Fibroblast of lung (primary cell): ENCODE data around the gene SENP6.

Experiments used
- EZH2 ChIP-seq: IDR thresholded peaks from 2 replicates; pipeline ENCODE4 v1.5.1; 2012; ENCODE audit warnings: low read length, control low read depth, mild to moderate bottlenecking; ENCODE audit errors: missing control alignments
- TF ChIP-seq, protein P1 (sequence below), 2 donors: IDR thresholded peaks in 1 of 2; conservative IDR thresholded peaks in 1 of 2; 1 replicate in 1 of 2; 2 replicates in 1 of 2; pipeline ENCODE4 v1.5.1; 2011 to 2012; ENCODE audit warnings: low read length in 2 of 2, control low read depth in 1 of 2, inconsistent platforms in 1 of 2, low read depth in 1 of 2, mild to moderate bottlenecking in 1 of 2

DNA sequence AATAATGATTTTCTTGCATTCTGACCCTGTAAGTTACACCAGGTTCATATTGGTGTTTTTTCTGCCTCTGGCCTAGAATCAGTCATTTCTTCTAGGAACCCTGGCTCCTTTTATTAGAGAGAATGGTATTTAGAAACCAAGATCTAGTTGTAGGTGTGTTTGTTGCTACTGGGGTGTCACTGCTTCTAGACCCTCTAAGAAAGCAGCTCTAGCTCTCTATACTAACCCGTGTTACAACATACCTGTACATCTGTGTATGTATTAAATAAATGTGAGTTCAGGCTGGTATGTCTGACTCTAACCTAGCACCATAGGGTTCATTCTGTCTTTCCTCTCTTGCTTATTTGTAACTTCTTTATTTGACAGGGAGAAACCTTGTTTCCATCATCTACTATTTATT is 16.8 kb downstream of the SENP6 start:
- TF ChIP-seq, protein P1, sequence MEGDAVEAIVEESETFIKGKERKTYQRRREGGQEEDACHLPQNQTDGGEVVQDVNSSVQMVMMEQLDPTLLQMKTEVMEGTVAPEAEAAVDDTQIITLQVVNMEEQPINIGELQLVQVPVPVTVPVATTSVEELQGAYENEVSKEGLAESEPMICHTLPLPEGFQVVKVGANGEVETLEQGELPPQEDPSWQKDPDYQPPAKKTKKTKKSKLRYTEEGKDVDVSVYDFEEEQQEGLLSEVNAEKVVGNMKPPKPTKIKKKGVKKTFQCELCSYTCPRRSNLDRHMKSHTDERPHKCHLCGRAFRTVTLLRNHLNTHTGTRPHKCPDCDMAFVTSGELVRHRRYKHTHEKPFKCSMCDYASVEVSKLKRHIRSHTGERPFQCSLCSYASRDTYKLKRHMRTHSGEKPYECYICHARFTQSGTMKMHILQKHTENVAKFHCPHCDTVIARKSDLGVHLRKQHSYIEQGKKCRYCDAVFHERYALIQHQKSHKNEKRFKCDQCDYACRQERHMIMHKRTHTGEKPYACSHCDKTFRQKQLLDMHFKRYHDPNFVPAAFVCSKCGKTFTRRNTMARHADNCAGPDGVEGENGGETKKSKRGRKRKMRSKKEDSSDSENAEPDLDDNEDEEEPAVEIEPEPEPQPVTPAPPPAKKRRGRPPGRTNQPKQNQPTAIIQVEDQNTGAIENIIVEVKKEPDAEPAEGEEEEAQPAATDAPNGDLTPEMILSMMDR (conservative IDR thresholded peaks at IDR 0.05 in 1 of 2, IDR thresholded peaks at IDR 0.05 in 1 of 2; ENCODE audit: low read depth in 1 of 2, low read length in 2 of 2) = no peak
- TF ChIP-seq EZH2 = no peak
